PC-3 (cell line): ENCODE data around the gene MGP. TPM values are rescaled to one million over a fixed set of nuclear protein-coding genes. Genes with fewer than 3 reads are reported as not detected.

Source experiments
- ATAC-seq: fragments of 200-7000 bp; cut with Tn5 transposase; 2 replicates; pipeline ENCODE4 v1.9.1; 2020; ENCODE audit warnings: mild to moderate bottlenecking, moderate library complexity
- BruUV-seq: library from RNA; stranded (reverse); fragments of 400-500 nt; replicated peaks from 2 replicates; lab custom pipeline; 2021; lab: Mats Ljungman, UMichigan
- CTCF ChIA-PET: fragments of 300-600 bp; sonication (Branson Sonifier 250); formaldehyde crosslinking; loops from one replicate; lab custom pipeline; 2022; ENCODE audit warnings: antibody characterized with exemption; lab: Charles Lee
- POLR2A ChIA-PET: fragments of 300-600 bp; sonication (Branson Sonifier 250); formaldehyde crosslinking; loops from one replicate; lab custom pipeline; 2022; ENCODE audit warnings: antibody characterized with exemption; ENCODE audit not compliant: unreplicated experiment; lab: Charles Lee
- DNase-seq: peaks from one replicate; pipeline ENCODE4 v3.0.0-alpha.2; 2015
- H2AFZ ChIP-seq: fragments of 300-600 bp; sonication (generic); 2 replicates; pipeline ENCODE4 v1.6.0; 2016; ENCODE audit warnings: antibody characterized with exemption, low read length
- H3F3A ChIP-seq: fragments of 300-600 bp; sonication (generic); one replicate; pipeline ENCODE4 v1.6.0; 2017; ENCODE audit warnings: antibody characterized with exemption, low read length, control low read depth, mild to moderate bottlenecking; ENCODE audit not compliant: unreplicated experiment
- H3K27ac ChIP-seq: fragments of 300-600 bp; sonication (generic); 2 replicates; pipeline ENCODE4 v1.5.1; 2016; ENCODE audit warnings: mild to moderate bottlenecking, low read length
- H3K27me3 ChIP-seq: fragments of 300-600 bp; sonication (generic); 2 replicates; pipeline ENCODE4 v1.6.1; 2016; ENCODE audit warnings: low read length, mixed read lengths
- H3K36me3 ChIP-seq: fragments of 300-600 bp; sonication (generic); 2 replicates; pipeline ENCODE4 v1.6.1; 2016; ENCODE audit warnings: low read depth, mixed run types, low read length, mixed read lengths
- H3K4me1 ChIP-seq: fragments of 300-600 bp; sonication (generic); 2 replicates; pipeline ENCODE4 v1.5.1; 2016; ENCODE audit warnings: low read length; ENCODE audit not compliant: insufficient read depth
- H3K4me2 ChIP-seq: fragments of 300-600 bp; sonication (generic); 2 replicates; pipeline ENCODE4 v1.6.0; 2016; ENCODE audit warnings: low read length
- H3K4me3 ChIP-seq: fragments of 300-600 bp; sonication (generic); 2 replicates; pipeline ENCODE4 v1.5.1; 2016; ENCODE audit warnings: mild to moderate bottlenecking, low read length, mixed read lengths
- H3K79me2 ChIP-seq: fragments of 300-600 bp; sonication (generic); 2 replicates; pipeline ENCODE4 v1.6.1; 2017; ENCODE audit warnings: low read length, mixed read lengths
- H3K9ac ChIP-seq: fragments of 300-600 bp; sonication (generic); 2 replicates; pipeline ENCODE4 v1.6.0; 2016; ENCODE audit warnings: mild to moderate bottlenecking, low read length
- H3K9me2 ChIP-seq: fragments of 300-600 bp; sonication (generic); replicated peaks from 2 replicates; pipeline ENCODE4 v1.6.1; 2016; ENCODE audit warnings: mixed run types, low read length, mixed read lengths
- H3K9me3 ChIP-seq: fragments of 300-600 bp; sonication (generic); 2 replicates; pipeline ENCODE4 v1.6.1; 2016; ENCODE audit warnings: low read length, mixed read lengths
- H4K20me1 ChIP-seq: fragments of 300-600 bp; sonication (generic); 2 replicates; pipeline ENCODE4 v1.6.1; 2016; ENCODE audit warnings: low read length, mixed read lengths
- CTCF ChIP-seq: fragments of 300-600 bp; sonication (generic); conservative IDR thresholded peaks from 2 replicates; pipeline ENCODE4 v1.5.1; 2017; ENCODE audit warnings: antibody characterized with exemption, low read depth, mild to moderate bottlenecking, low read length
- EZH2 ChIP-seq: fragments of 300-600 bp; sonication (generic); IDR thresholded peaks from one replicate; pipeline ENCODE4 v1.6.1; 2017; ENCODE audit warnings: antibody characterized with exemption, mild to moderate bottlenecking, low read length; ENCODE audit not compliant: unreplicated experiment
- EZH2phosphoT487 ChIP-seq: fragments of 300-600 bp; sonication (generic); IDR thresholded peaks from 2 replicates; pipeline ENCODE4 v1.6.1; 2018; ENCODE audit warnings: mild to moderate bottlenecking, antibody characterized with exemption, low read length, borderline replicate concordance
- intact Hi-C: fragments of 100-400 bp; cut with micrococcal nuclease; formaldehyde crosslinking; loops from 2 replicates; pipeline ENCODE4 v1.9.0; 2023
- total RNA-seq: library from RNA; depleted of rRNA; stranded (reverse); fragments of >200 nt; gene quantifications from 2 replicates; pipeline ENCODE4 v1.2.3, GENCODE V29; 2014

MGP gene
- total RNA-seq, 1 experiment from 2014 or later = 0.22 TPM

- TF ChIP-seq CTCF (no peak), EZH2 (no peak), EZH2phosphoT487 (no peak)
- ATAC-seq (no peak), DNase-seq (no peak)
- no peaks in the 10 kb centered on the region for H3K79me2 ChIP-seq
- H3K36me3 ChIP-seq = no peaks in the 10 kb centered on the region
- H3K27me3 ChIP-seq = no peaks in the 10 kb centered on the region
- no peaks in the 10 kb centered on the region for H3F3A ChIP-seq
- no peaks in the 10 kb centered on the region for H3K9me2 ChIP-seq
- H3K9ac ChIP-seq = no peak overlapping the region
- no peaks in the 10 kb centered on the region for H3K9me3 ChIP-seq
- no peak overlapping the region for H3K4me2 ChIP-seq
- H3K27ac ChIP-seq = no peak overlapping the region
- peaks cover 11% of the 10 kb centered on the region; the same call in 1 of the 2 replicates for H3K4me1 ChIP-seq
- no TSS peak for BruUV-seq
- intact Hi-C loops = no loop called here
- no peak overlapping the region for H3K4me3 ChIP-seq
- H4K20me1 ChIP-seq = no peaks in the 10 kb centered on the region
- H2AFZ ChIP-seq = no peak overlapping the region
- ChIA-PET CTCF (no interaction called here), POLR2A (no interaction called here)
These were observed 13.8 kb downstream of the MGP start for GRCh38 chr12:14871886-14872285.

- Histone ChIP-seq H3K27ac (no peak overlapping the region), H3K9ac (no peak overlapping the region), H3K9me2 (no peaks in the 10 kb centered on the region), H4K20me1 (no peaks in the 10 kb centered on the region), H3K4me1 (peaks cover 11% of the 10 kb centered on the region; the same call in 1 of the 2 replicates), H3K36me3 (no peaks in the 10 kb centered on the region), H3K4me2 (no peak overlapping the region), H2AFZ (no peak overlapping the region), H3F3A (no peaks in the 10 kb centered on the region), H3K4me3 (no peak overlapping the region), H3K9me3 (no peaks in the 10 kb centered on the region), H3K79me2 (no peaks in the 10 kb centered on the region), H3K27me3 (no peaks in the 10 kb centered on the region)
- TF ChIP-seq CTCF (no peak), EZH2phosphoT487 (no peak), EZH2 (no peak)
- intact Hi-C loops = no loop called here
- BruUV-seq = no TSS peak
- DNase-seq (no peak), ATAC-seq (no peak)
- POLR2A ChIA-PET = no interaction called here
- CTCF ChIA-PET = no interaction called here
These were observed 14.4 kb downstream of the MGP start for GRCh38 chr12:14871247-14871646.

- BruUV-seq = no TSS peak
- Histone ChIP-seq H3K9me2 (no peaks in the 10 kb centered on the region), H3K4me2 (0 out of 2 replicates have a peak overlapping the region, but pooled peaks have one; percentile 22), H3F3A (no peaks in the 10 kb centered on the region), H3K9me3 (no peaks in the 10 kb centered on the region), H3K4me1 (peaks cover 11% of the 10 kb centered on the region; the same call in 1 of the 2 replicates), H3K27me3 (no peaks in the 10 kb centered on the region), H3K79me2 (no peaks in the 10 kb centered on the region), H3K4me3 (no peak overlapping the region), H3K27ac (peak overlapping the region; percentile 17; the same call in 1 of the 2 replicates), H2AFZ (peak overlapping the region; percentile 58), H3K9ac (no peak overlapping the region), H4K20me1 (no peaks in the 10 kb centered on the region), H3K36me3 (no peaks in the 10 kb centered on the region)
- POLR2A ChIA-PET = no interaction called here
- CTCF ChIA-PET = no interaction called here
- ATAC-seq = peak; percentile 50
- peak; percentile 68 for DNase-seq
- TF ChIP-seq CTCF = no peak
- TF ChIP-seq EZH2phosphoT487 = no peak
- TF ChIP-seq EZH2 = no peak
- intact Hi-C loops = no loop called here
These were observed 16.6 kb downstream of the MGP start for GRCh38 chr12:14868916-14869506.
